HG02610 (cell line): ENCODE measurements around the gene TBC1D10A.
"Not testable (repeated sequence)": the region's sequence is repeated elsewhere in the genome, so short reads cannot be mapped to it uniquely, and the experiment has no call there.

Source experiments
- ATAC-seq: cut with Tn5 transposase; IDR thresholded peaks from one replicate; pipeline ENCODE4 v1.9.1; 2021; ENCODE audit warnings: mild to moderate bottlenecking, moderate library complexity; ENCODE audit not compliant: unreplicated experiment

TBC1D10A gene

GRCh38 chr22:30347255-30347892 is 20.6 kb upstream of the TBC1D10A start:
- no peak for ATAC-seq

DNA sequence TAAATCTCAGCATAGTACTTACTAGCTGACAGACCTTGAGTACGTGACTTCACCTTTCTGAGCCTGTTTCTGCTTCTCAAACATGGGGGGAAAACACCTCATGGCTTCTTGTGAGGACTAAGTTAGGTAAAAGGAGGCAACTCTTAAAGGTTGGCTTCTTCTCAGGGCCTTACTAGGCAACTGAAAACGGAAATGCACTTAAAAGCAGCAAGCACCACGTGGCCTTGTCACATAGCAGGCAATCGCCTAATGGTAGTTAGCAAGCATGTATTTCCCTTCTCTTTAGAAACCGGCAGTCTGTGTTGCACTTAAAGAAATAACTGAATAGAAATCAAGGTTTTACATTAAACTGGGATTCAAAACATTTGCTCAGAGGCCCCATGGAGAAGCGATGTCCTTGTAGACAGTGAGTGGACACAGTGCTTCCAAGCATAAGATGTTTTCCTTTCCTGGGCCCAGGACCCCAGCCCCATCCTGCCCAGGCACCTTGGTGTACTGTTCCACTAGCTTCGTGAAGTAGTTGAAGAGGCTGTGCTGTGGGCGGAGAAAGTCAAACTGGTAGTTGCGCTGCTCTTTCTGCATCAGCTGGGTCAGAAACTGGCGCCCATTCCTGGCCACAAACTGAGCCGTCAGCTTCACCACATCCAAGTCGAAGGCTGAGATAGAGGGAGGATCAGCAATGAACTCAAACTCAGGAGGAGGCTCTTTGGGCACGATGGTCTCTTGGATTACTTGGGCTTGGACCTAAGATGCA is 17.9 kb upstream of the TBC1D10A start:
- no peak for ATAC-seq

DNA sequence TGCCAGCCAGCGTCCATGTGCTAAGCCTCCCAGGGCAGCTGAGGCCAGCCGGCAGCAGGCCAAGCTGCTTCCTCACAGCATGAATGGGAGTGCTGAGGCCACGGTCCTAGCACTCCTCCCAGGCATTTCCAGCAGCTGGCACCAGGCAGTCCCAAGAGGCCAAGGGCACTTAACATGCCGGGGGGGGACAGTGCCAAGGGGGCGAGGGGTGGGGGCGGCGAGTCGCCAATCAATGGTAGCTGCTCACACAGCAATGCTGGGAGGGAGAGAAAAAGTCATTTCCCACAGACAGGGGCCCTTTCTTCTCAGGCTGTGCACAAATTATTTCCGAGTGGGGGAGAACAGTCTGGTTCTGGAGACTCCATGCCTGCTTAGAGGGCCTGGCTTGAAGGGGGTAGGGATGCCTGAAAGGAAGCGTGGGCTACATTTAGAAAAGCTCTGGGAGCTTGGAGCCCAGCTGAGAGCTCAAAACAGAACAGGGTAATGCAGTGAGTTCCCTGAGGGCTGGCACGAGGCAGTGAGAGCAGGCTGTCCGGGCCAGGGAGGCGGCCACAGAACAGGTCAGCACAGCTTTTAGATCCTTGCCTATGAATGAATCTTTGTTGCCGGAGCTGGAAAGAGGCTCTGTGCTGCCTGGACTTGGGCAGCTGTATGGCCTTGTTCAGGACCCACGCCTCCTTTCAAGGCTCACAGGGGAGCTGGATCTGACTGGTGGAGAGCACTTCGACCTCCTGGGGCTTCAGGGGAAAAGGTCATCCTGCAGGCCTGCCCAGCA is 14.4 kb upstream of the TBC1D10A start:
- no peak for ATAC-seq

DNA sequence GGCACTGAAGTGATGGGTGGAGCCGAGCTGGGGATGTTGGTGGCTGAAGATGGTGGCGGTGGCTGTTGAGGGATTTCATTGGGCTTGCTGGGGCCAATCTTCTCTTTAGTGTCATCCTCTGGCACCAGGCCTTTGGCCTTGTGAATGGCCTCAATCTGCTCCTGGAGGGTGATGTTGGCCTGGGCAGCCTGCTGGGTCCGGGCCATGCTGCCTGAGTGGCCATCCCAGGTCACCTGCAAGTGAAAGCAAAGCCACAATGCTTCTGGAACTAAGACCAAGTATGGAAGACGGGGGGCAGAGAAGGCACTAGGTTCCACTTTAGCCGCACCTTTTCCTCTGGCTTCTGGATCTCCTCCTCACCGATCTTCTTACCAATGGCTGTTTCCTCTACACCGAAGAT is 12.1 kb upstream of the TBC1D10A start:
- ATAC-seq, result no peak

DNA sequence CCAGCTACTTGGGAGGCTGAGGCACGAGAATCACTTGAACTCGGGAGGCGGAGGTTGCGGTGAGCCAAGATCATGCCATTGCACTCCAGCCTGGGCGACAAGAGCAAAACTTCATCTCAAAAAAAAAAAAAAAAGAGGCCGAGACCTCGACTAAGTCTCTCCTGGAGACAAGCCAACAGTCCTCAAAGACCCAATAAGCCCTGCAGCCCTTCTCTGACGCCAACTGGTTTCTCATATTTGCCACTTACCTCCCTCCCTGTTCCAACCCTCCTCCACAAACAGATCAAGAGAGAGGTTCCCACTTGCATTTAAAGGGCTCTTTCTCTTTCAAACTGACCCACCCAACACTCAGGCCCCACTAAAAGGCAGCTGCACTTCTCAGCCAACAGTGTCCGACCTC is 11.6 kb upstream of the TBC1D10A start:
- ATAC-seq, result not testable (repeated sequence)

DNA sequence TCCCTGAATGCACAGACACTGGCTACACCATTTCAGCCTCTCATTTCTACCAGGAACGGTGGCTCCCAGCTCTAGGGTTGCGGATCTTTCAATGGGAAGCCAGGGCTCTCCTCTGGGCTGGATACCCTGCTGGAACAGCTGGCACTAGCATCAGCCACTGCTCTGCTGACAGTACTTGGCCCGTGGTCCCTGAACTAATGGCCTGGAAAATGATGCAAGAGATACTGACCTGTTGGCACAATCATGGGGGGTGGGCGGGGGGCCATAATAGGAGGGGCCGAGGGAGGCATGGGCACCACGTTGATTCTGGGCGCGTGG is 10.7 kb upstream of the TBC1D10A start:
- no peak for ATAC-seq

- ATAC-seq, result no peak
These were observed 10.2 kb upstream of the TBC1D10A start for GRCh38 chr22:30336752-30337460.

GRCh38 chr22:30335236-30335635 is 8.5 kb upstream of the TBC1D10A start:
- no peak for ATAC-seq

DNA sequence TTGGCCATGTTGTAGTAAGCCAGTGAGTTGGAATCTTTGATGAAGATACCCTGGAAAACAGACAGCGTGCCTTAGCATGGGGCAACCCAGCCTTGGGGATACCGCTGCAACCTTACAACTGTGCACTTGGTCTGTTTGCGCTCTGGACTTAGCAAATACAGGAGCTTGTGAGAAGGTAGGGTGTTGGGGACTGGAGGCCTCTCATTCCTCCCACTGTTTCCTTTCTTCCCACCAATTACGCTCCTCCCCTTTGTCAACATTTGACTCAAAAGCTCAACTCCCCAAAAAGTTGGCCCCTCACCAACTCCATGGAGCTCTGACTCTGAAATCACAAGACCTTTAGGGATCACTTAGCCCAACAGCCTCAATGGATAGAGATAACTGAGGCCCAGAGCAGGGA is 7.9 kb upstream of the TBC1D10A start:
- ATAC-seq, result no peak

DNA sequence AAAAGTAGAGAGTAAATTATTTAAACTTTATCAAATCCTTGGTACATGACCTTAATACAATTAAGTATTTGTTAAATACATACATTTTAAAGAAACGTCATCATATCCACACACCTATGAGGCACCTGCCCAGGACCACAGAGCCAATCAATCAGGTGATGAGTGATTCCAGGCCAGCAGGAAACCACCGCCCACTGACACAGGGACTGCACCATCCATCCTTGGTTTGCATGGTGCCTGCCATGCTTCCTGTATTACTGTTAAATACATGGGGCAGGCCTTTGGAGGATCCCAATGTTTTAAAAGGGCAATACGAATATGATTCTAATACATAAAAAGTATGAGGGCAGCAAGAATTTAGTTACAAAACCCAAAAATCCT is 7.0 kb upstream of the TBC1D10A start:
- ATAC-seq, result no peak

- ATAC-seq, result no peak
These were observed 6.4 kb upstream of the TBC1D10A start for GRCh38 chr22:30332994-30333706.

DNA sequence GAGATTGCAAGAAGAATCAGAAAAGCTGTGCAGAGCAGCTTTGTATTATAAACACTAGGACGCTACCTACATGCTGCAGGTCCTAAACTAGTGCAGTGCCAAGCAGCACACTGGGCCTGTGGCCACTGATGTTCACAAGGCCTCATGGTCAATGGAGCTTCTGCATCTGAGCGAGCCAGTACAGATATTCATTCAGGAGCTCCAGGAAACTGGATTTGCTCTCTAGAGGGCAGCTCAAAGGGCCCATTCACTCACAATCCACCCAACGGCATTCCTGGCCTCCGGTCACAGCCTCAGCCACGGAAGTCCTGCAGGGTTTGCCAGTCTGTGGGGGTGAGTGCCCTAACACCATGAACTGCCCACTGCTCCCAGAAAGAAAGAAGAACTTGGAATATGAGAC is 5.8 kb upstream of the TBC1D10A start:
- ATAC-seq, result no peak

DNA sequence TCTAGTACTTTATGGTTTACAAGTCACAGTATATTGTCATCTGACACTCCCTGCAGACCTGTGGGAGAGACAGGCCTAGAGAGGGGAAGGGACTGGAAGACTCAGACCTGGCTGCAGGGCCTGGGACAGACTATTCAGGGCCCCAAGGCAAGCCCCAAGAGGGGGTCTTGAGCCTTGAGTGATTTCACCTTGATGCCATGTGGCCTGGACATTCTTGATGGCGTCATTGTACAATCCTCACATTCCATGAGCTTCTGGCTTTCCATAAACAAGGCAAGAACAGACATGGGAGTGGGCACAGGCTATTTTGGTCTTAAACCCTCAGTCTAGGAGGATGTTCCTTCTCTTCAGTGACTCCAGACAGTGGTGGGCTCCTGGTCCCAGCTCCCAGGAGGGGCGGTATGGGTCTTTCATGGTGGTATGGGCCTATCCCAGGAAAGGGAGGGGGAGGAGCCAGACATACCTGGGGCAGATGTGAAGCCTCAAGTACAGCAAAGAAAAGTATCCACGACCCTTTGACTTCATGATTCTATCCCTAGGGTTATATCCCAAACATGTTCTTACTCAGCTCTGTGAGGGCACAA is 1.8 kb upstream of the TBC1D10A start:
- ATAC-seq, result no peak

GRCh38 chr22:30327864-30328345 is 1.2 kb upstream of the TBC1D10A start:
- ATAC-seq, result no peak

GRCh38 chr22:30326255-30326705 is 461 bp downstream of the TBC1D10A start:
- ATAC-seq, result peak; percentile 21

GRCh38 chr22:30325724-30326254 is 952 bp downstream of the TBC1D10A start:
- no peak for ATAC-seq

DNA sequence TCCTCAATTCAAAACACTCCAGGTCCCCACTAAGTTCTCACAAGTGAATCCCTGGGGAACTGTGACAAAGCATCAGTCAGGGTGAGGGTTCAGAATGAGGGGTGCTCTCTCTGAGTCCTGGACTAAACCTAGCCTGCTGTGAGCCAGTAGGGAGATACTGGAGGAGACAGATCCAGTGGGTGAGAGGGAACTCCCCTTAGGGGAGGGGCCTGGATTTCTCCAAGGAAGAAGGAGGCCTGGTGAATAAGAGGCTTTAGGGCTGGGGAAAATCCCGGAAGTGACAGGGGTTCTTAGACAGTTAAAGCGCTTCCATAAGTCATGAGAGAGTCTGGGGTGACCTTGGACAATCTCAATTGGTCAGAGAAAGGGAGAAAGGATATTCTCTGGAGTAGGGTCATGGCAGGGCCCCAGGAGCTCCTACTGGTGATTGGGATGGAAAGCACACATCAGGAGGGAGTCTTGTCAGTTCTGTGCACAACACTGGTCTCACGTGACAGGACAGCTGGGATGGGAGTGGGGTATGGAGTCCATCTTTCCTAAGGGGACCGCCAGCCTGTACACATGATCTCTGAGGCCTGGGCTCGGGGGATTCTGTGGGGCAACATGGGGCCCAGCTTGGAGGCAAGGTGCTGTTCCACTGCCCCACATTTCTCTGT is 1.5 kb downstream of the TBC1D10A start:
- ATAC-seq, result no peak

DNA sequence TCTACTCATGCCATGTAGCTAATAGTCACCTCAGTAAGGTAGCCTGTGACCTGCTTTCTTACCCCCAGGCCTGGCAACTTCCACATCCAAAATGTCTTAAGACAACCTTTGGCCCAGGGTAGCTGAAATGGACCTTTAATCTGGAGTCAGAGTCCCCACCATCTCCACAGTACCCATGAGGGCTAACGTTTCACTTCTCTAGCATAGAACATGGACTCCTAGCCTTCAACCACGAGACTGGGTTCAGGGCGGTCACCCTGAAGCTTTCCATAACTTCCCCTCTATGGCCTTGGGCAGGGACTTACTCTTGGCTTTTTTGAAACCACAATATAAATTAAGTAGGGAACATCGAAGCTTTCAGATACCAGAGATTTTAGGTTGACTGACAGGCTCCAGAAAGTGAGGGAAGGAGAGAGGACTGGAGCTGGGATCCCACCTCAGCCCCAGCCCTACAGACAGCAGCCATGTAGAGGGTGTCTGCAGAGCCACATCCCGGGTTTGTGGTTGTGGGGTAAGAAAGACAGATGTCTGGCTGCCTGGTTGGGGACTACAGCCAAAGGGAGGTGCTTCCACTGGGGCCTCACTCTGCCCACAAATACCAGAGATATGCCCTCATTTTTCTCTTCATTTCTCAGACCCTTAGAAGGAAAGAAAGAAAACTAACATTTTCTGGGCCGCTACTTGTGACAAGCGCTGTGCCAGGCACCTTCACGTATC is 2.6 kb downstream of the TBC1D10A start:
- no peak for ATAC-seq

- no peak for ATAC-seq
These were observed 3.5 kb downstream of the TBC1D10A start for GRCh38 chr22:30323246-30323645.
